Measurements from ENCODE around the gene GTF2H3. TPM values are rescaled to one million over a fixed set of nuclear protein-coding genes. Genes with fewer than 3 reads are reported as not detected.
A peak's percentile ranks its signal among the peaks of the same experiment; 100 is the strongest.
"Not testable (repeated sequence)": the region's sequence is repeated elsewhere in the genome, so short reads cannot be mapped to it uniquely, and the experiment has no call there.

GTF2H3 gene
- total RNA-seq: 38.7 TPM

GRCh38 chr12:123633379-123634141, at the start of gene GTF2H3, which contains the start of gene EIF2B1:
Gene GTF2H3, plus strand, starts transcription at chr12:123633829. Its CDS starts 31 bp downstream, at chr12:123633860.
Gene EIF2B1, minus strand, starts transcription at chr12:123633686. Its CDS starts 129 bp downstream, at chr12:123633557.
- peak; percentile 95 for DNase-seq

- no peak for DNase-seq
Measured at GRCh38 chr12:123591702-123592481, 41.7 kb upstream of the GTF2H3 start.

- DNase-seq: no peak
Measured at GRCh38 chr12:123595729-123596128, 37.9 kb upstream of the GTF2H3 start.

- no peak for DNase-seq
Measured at GRCh38 chr12:123597100-123597499, 36.5 kb upstream of the GTF2H3 start.

GRCh38 chr12:123598522-123598921, 35.1 kb upstream of the GTF2H3 start:
- no peak for DNase-seq

GRCh38 chr12:123599310-123599709, 34.3 kb upstream of the GTF2H3 start:
- no peak for DNase-seq

GRCh38 chr12:123599721-123600120, 33.9 kb upstream of the GTF2H3 start:
- DNase-seq: no peak

- peak; percentile 82 for DNase-seq
Measured at GRCh38 chr12:123601602-123602489, 31.8 kb upstream of the GTF2H3 start, which contains the start of gene DDX55. Gene DDX55, plus strand, starts transcription at chr12:123602099. Its CDS starts 50 bp downstream, at chr12:123602149.

GRCh38 chr12:123602651-123603195, 30.9 kb upstream of the GTF2H3 start:
- no peak for DNase-seq

GRCh38 chr12:123603495-123603894, 30.1 kb upstream of the GTF2H3 start:
- not testable (repeated sequence) for DNase-seq

- no peak for DNase-seq
Measured at GRCh38 chr12:123607756-123608155, 25.9 kb upstream of the GTF2H3 start.

- DNase-seq: no peak
Measured at GRCh38 chr12:123608182-123608581, 25.4 kb upstream of the GTF2H3 start.

GRCh38 chr12:123614110-123614509, 19.5 kb upstream of the GTF2H3 start:
- no peak for DNase-seq

GRCh38 chr12:123614531-123614930, 19.1 kb upstream of the GTF2H3 start:
- no peak for DNase-seq

- no peak for DNase-seq
Measured at GRCh38 chr12:123617144-123617543, 16.5 kb upstream of the GTF2H3 start.

- DNase-seq: no peak
Measured at GRCh38 chr12:123617580-123617979, 16.0 kb upstream of the GTF2H3 start.

- no peak for DNase-seq
Measured at GRCh38 chr12:123621101-123621500, 12.5 kb upstream of the GTF2H3 start.

GRCh38 chr12:123621619-123622530, 11.8 kb upstream of the GTF2H3 start:
- DNase-seq: no peak

- DNase-seq: no peak
Measured at GRCh38 chr12:123634142-123634561, 523 bp downstream of the GTF2H3 start.

GRCh38 chr12:123643911-123644310, 10.3 kb downstream of the GTF2H3 start:
- no peak for DNase-seq

GRCh38 chr12:123645380-123645779, 11.8 kb downstream of the GTF2H3 start:
- DNase-seq: no peak
